Osteocyte (in vitro differentiated cells): Measurements from ENCODE around the gene TRMT10C. TPM values are rescaled to one million over a fixed set of nuclear protein-coding genes. Genes with fewer than 3 reads are reported as not detected.
A peak's percentile ranks its signal among the peaks of the same experiment; 100 is the strongest.

Source experiments
- DNase-seq: peaks from one replicate; pipeline ENCODE4 v3.0.0; 2021; ENCODE audit warnings: mixed read lengths; ENCODE audit not compliant: unreplicated experiment; ENCODE audit errors: extremely low spot score
- H3K27ac Mint-ChIP-seq: one replicate; pipeline ENCODE4 v1.8.0; 2021; ENCODE audit warnings: mild to moderate bottlenecking, mixed read lengths; ENCODE audit not compliant: unreplicated experiment
- H3K27me3 Mint-ChIP-seq: one replicate; pipeline ENCODE4 v1.8.0; 2021; ENCODE audit warnings: mixed read lengths; ENCODE audit not compliant: unreplicated experiment
- H3K36me3 Mint-ChIP-seq: one replicate; pipeline ENCODE4 v1.8.0; 2021; ENCODE audit warnings: mixed read lengths; ENCODE audit not compliant: unreplicated experiment
- H3K4me1 Mint-ChIP-seq: one replicate; pipeline ENCODE4 v1.8.0; 2021; ENCODE audit warnings: mixed read lengths; ENCODE audit not compliant: unreplicated experiment
- H3K4me3 Mint-ChIP-seq: one replicate; pipeline ENCODE4 v1.8.0; 2021; ENCODE audit warnings: mild to moderate bottlenecking, moderate library complexity, mixed read lengths; ENCODE audit not compliant: unreplicated experiment
- H3K9me3 Mint-ChIP-seq: one replicate; pipeline ENCODE4 v1.8.0; 2021; ENCODE audit warnings: mixed read lengths; ENCODE audit not compliant: unreplicated experiment
- CTCF ChIP-seq: fragments of 200-600 bp; sonication (generic); IDR thresholded peaks from 2 replicates; pipeline ENCODE4 v1.5.0; 2021; ENCODE audit warnings: antibody characterized with exemption, mild to moderate bottlenecking, moderate library complexity
- total RNA-seq: library from RNA; stranded (reverse); gene quantifications from 2 replicates; pipeline ENCODE4 v1.2.1, GENCODE V29; 2021

Gene TRMT10C
- total RNA-seq, 1 donor from 2014 or later, result 19.7 TPM

- Mint-ChIP-seq H3K4me3 (no peak overlapping the region), H3K27ac (no peak overlapping the region), H3K36me3 (peaks cover 23% of the 10 kb centered on the region), H3K4me1 (peaks cover 13% of the 10 kb centered on the region), H3K9me3 (no peaks in the 10 kb centered on the region), H3K27me3 (no peaks in the 10 kb centered on the region)
- DNase-seq, result no peak
- TF ChIP-seq CTCF, result no peak
Observed at GRCh38 chr3:101567528-101568317, 6.1 kb downstream of the TRMT10C start.

GRCh38 chr3:101571028-101571895, 9.6 kb downstream of the TRMT10C start:
- Mint-ChIP-seq H3K9me3 (no peaks in the 10 kb centered on the region), H3K27ac (no peak overlapping the region), H3K4me3 (no peak overlapping the region), H3K4me1 (peaks cover 20% of the 10 kb centered on the region), H3K27me3 (no peaks in the 10 kb centered on the region), H3K36me3 (peaks cover 8% of the 10 kb centered on the region)
- DNase-seq, result no peak
- TF ChIP-seq CTCF, result no peak

- peak; percentile 99 for DNase-seq
- Mint-ChIP-seq H3K27ac (peak within 1 kb of the TSS; percentile 97), H3K4me1 (peaks cover 32% of the 10 kb centered on the region), H3K4me3 (peak within 1 kb of the TSS; percentile 95), H3K36me3 (peaks cover 12% of the 10 kb centered on the region), H3K9me3 (no peaks in the 10 kb centered on the region), H3K27me3 (no peaks in the 10 kb centered on the region)
- peak; percentile 92 for TF ChIP-seq CTCF
Observed at GRCh38 chr3:101573449-101574387, 12.1 kb downstream of the TRMT10C start, which contains the start of gene PCNP. TSS of gene PCNP (plus strand) at chr3:101574180. CDS start at chr3:101574216, 36 bp downstream.

- Mint-ChIP-seq H3K27me3 (no peaks in the 10 kb centered on the region), H3K4me1 (peaks cover 35% of the 10 kb centered on the region), H3K9me3 (no peaks in the 10 kb centered on the region), H3K27ac (peak overlapping the region; percentile 97), H3K4me3 (peak overlapping the region; percentile 95), H3K36me3 (peaks cover 13% of the 10 kb centered on the region)
- no peak for TF ChIP-seq CTCF
- no peak for DNase-seq
Observed at GRCh38 chr3:101574388-101575112, 12.9 kb downstream of the TRMT10C start.
